ENCODE data around the gene LCT. TPM values are rescaled to one million over a fixed set of nuclear protein-coding genes. Genes with fewer than 3 reads are reported as not detected.
A peak's percentile ranks its signal among the peaks of the same experiment; 100 is the strongest.

Gene LCT
- total and polyA plus RNA-seq, 9 of the 15 experiments (the other 6 are each of a cell fraction or from before 2014, with no cell fraction given), result 0.01 to 0.04 (median 0.03) TPM; not detected in 4

DNA sequence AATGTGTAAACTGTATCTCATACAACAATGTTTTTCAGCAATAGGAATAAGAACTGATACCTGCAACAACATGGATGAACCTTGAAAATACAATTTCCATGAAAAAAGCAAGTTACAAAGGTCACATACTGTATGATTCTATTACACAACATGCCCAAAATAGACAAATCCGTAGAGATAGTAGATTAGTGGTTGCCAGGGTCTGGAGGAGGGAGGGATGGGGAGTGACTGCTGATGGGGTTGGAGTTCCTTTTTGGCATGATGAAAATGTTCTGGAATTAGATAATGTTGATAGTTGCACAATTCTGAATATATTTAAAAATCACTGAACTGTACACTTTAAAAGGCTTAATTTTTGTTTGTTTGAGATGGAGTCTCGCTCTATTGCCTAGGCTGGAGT lies 61.6 kb downstream of the LCT start (continued):
- no peak for TF ChIP-seq ASH1L (IDR thresholded peaks at IDR 0.05; ENCODE audit: borderline replicate concordance, low read depth, partially characterized antibody)
- TF ChIP-seq, protein P1, sequence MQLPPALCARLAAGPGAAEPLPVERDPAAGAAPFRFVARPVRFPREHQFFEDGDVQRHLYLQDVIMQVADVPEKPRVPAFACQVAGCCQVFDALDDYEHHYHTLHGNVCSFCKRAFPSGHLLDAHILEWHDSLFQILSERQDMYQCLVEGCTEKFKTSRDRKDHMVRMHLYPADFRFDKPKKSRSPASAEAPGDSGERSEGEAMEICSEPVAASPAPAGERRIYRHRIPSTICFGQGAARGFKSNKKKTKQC (CRISPR knock-in tag; IDR thresholded peaks at IDR 0.05), result no peak

DNA sequence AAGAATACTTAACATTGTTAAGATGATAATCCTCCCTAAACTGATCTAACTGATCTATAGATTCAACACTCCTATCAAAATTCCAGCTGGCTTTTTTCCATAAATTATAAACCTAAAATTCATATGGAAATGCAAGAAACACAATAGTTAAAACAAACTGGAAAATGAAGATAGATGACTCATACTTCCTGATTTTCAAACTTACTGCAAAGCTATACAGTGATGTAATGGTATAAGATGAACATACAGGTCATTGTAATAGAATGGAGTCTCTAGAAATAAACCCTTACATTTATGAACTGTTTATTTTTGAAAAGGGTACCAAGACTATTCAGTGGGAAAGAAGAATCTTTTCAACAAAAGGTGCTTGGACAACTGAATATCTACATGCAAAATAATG lies 63.1 kb downstream of the LCT start:
- POLR2A ChIA-PET, result interaction anchor here (0.6 to 0.7 kb wide), 2 partner anchors 21 to 90 kb away, joined by 3 read pairs; no protein-coding TSS in a partner anchor
- H3K9ac ChIP-seq (ENCODE audit: insufficient read depth in 1 of 2, low read depth in 2 of 2, low read length in 2 of 2), result no peak overlapping the region
- H3K4me2 ChIP-seq (ENCODE audit: insufficient read depth, low read length), result no peak overlapping the region
- TF ChIP-seq ZNF408 (CRISPR knock-in tag; IDR thresholded peaks at IDR 0.05; ENCODE audit: low read depth) (no peak), ZNF586 (CRISPR knock-in tag; conservative IDR thresholded peaks at IDR 0.05) (no peak), EWSR1 (IDR thresholded peaks at IDR 0.05; ENCODE audit: borderline replicate concordance, low read depth, partially characterized antibody) (no peak), HDAC1 (IDR thresholded peaks at IDR 0.05) (no peak), CBFB (CRISPR knock-in tag; IDR thresholded peaks at IDR 0.05) (no peak), KDM5B (IDR thresholded peaks at IDR 0.05; ENCODE audit: insufficient replicate concordance, low read depth, low read length) (no peak)
- TF ChIP-seq, protein P2, sequence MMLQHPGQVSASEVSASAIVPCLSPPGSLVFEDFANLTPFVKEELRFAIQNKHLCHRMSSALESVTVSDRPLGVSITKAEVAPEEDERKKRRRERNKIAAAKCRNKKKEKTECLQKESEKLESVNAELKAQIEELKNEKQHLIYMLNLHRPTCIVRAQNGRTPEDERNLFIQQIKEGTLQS (IDR thresholded peaks at IDR 0.05), result peak; percentile 89
- TF ChIP-seq, protein P2 (CRISPR knock-in tag; conservative IDR thresholded peaks at IDR 0.05), result no peak
- TF ChIP-seq, protein P3, sequence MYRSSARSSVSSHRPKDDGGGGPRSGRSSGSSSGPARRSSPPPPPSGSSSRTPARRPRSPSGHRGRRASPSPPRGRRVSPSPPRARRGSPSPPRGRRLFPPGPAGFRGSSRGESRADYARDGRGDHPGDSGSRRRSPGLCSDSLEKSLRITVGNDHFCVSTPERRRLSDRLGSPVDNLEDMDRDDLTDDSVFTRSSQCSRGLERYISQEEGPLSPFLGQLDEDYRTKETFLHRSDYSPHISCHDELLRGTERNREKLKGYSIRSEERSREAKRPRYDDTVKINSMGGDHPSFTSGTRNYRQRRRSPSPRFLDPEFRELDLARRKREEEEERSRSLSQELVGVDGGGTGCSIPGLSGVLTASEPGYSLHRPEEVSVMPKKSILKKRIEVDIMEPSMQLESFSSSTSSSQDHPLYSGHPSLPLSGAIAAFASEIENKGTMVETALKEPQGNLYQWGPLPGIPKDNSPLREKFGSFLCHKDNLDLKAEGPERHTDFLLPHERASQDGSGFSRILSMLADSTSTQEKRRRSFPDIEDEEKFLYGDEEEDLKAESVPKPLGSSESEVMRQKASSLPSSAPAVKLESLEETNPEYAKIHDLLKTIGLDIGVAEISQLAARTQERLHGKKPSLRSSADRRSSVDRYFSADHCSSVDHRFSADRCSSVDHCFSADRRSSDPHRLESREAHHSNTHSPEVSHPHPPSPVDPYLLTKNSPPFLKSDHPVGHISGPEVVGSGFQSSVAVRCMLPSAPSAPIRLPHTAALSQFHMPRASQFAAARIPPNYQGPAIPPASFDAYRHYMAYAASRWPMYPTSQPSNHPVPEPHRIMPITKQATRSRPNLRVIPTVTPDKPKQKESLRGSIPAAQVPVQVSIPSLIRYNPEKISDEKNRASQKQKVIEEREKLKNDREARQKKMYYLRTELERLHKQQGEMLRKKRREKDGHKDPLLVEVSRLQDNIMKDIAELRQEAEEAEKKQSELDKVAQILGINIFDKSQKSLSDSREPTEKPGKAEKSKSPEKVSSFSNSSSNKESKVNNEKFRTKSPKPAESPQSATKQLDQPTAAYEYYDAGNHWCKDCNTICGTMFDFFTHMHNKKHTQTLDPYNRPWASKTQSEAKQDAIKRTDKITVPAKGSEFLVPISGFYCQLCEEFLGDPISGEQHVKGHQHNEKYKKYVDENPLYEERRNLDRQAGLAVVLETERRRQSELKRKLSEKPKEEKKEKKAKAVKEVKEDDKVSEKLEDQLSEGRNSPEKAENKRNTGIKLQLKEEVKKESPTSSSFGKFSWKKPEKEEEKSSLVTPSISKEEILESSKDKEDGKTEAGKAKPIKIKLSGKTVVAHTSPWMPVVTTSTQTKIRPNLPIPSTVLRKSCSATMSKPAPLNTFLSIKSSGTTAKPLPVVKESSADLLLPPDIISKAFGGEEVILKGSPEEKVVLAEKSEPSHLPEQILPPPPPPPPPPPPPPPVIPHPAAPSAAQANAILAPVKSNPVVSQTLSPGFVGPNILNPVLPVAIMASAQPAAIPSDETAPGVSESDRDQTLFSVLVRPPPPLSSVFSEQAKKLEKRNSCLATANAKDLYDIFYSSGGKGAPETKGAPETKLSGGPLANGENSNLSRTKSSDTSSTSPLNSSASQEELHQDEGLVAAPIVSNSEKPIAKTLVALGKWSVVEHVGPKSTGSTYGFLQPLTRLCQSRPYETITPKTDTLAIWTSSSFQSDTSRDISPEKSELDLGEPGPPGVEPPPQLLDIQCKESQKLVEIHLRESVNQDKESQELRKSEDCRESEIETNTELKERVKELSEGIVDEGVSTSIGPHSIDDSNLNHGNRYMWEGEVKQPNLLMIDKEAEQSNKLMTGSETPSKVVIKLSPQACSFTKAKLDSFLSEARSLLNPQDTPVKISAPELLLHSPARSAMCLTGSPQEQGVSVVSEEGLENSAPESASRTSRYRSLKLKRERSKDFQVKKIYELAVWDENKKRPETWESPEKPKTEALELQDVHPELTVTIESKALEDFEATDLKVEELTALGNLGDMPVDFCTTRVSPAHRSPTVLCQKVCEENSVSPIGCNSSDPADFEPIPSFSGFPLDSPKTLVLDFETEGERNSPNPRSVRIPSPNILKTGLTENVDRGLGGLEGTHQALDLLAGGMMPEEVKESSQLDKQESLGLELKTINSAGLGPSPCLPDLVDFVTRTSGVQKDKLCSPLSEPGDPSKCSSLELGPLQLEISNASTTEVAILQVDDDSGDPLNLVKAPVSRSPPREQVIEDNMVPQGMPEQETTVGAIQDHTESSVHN (IDR thresholded peaks at IDR 0.05; ENCODE audit: borderline replicate concordance in 1 of 2, low read depth in 1 of 2), result no peak

More for the DNA sequence above, 63.1 kb downstream of the LCT start:
- FAIRE-seq (no peak), DNase-seq (ENCODE audit: extremely low read depth in 1 of 4, low spot score in 3 of 4) (no peak), ATAC-seq (no peak)
- Histone ChIP-seq H3K4me3 (no peak overlapping the region), H3K9me1 (ENCODE audit: control insufficient read depth, insufficient read depth, low read length) (no peaks in the 10 kb centered on the region), H4K20me1 (replicated peaks; ENCODE audit: control insufficient read depth, insufficient read depth, low read length) (no peaks in the 10 kb centered on the region), H3K27me3 (ENCODE audit: control insufficient read depth in 2 of 2, insufficient read depth in 2 of 2, low read length in 2 of 2) (no peaks in the 10 kb centered on the region), H3K4me1 (replicated peaks in 1 of 2; ENCODE audit: control insufficient read depth in 2 of 2, insufficient read depth in 2 of 2, low read length in 2 of 2) (no peaks in the 10 kb centered on the region), H3K36me3 (ENCODE audit: control insufficient read depth, insufficient read depth, low read length) (peaks cover 91% of the 10 kb centered on the region), H3K27ac (ENCODE audit: extremely low read depth, low read depth, low read length) (no peak overlapping the region), H2AFZ (ENCODE audit: low read depth, low read length) (no peak overlapping the region), H3K79me2 (ENCODE audit: control insufficient read depth, insufficient read depth, low read length) (no peaks in the 10 kb centered on the region), H3K9me3 (replicated peaks; ENCODE audit: control insufficient read depth, insufficient read depth, low read depth, low read length) (no peaks in the 10 kb centered on the region; the same call in 1 of the 2 replicates)
- CTCF ChIA-PET (ENCODE audit: low intra/inter-chr PET ratio), result no interaction called here
- no TSS peak for BruUV-seq (replicated peaks)
- in situ Hi-C loops (cut with MboI), result no loop called here
- intact Hi-C loops (cut with micrococcal nuclease), result no loop called here

All from K562 (cell line).